Lower lobe of right lung (tissue), 2 donors: ENCODE data around the gene ESRRG. TPM values are rescaled to one million over a fixed set of nuclear protein-coding genes. Genes with fewer than 3 reads are reported as not detected.

ENCODE experiments used
- ATAC-seq, 2 donors: fragments of 200-7000 bp; cut with Tn5 transposase; one replicate each; pipeline ENCODE4 v1.9.1; 2020 to 2022; ENCODE audit warnings: mild to moderate bottlenecking in 2 of 2, moderate library complexity in 2 of 2
- DNase-seq: peaks from one replicate; pipeline ENCODE4 v3.0.0-alpha.2; 2020
- H3K27ac ChIP-seq: fragments of 200-600 bp; one replicate; pipeline ENCODE4 v1.8.0; 2022
- H3K27me3 ChIP-seq: fragments of 200-600 bp; one replicate; pipeline ENCODE4 v1.8.0; 2022; ENCODE audit warnings: low read depth
- H3K36me3 ChIP-seq: fragments of 200-600 bp; one replicate; pipeline ENCODE4 v1.8.0; 2022; ENCODE audit warnings: mild to moderate bottlenecking
- H3K4me1 ChIP-seq: fragments of 200-600 bp; one replicate; pipeline ENCODE4 v1.8.0; 2022
- H3K4me3 ChIP-seq: fragments of 200-600 bp; one replicate; pipeline ENCODE4 v1.8.0; 2022; ENCODE audit warnings: mild to moderate bottlenecking
- H3K9me3 ChIP-seq: fragments of 200-600 bp; one replicate; pipeline ENCODE4 v1.8.0; 2022
- intact Hi-C: fragments of 100-400 bp; cut with DNase I; formaldehyde crosslinking; loops from one replicate; pipeline ENCODE4 v1.11.0; 2022
- total RNA-seq: library from RNA; stranded (reverse); fragmentation: NEBNext Ultra II Directional; extraction: Animal tissue kit (Norgen Biotek cat#: 25700); gene quantifications from one replicate; pipeline ENCODE4 v1.2.1, GENCODE V29; 2021
- TF ChIP-seq, protein P1 (sequence below): fragments of 200-600 bp; IDR thresholded peaks from one replicate; pipeline ENCODE4 v1.8.0; 2022; ENCODE audit warnings: antibody characterized with exemption, mild to moderate bottlenecking
- donor health status: DM: no; HTN: yes; CAD: no; lungs with severe emphysema.

ESRRG gene
- total RNA-seq, 1 donor from 2014 or later: 1.9 TPM

DNA sequence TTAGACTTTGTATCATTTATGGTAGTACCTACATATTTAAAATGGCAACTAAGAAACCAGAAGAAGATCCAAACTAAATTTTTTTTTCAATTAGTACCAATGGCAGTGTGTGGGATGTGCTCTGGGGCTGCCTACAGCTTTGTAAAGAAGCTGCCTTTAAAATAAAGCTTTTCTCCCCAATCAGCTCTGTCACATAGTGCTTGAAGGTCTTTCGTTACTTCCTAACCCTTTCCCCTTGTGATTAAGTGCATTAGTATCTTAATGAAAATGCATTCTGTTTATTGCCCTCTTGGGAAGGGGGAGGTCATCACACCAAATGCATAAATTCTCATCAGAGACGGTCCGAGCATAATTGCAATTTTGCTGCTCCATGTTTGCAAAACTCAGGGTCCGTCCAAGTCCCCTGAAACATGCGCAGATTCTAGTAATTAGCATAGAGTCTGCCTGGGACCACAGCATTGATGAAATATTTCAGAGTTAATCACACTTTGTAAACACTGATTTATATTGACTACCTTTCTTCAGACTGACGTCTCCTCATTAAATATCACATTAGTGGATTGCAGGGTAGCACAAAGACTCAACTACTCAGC is 71.3 kb downstream of the ESRRG start:
- DNase-seq: no peak
- ATAC-seq: no peak
- H3K27me3 ChIP-seq: no peaks in the 10 kb centered on the region
- no peak overlapping the region for H3K27ac ChIP-seq
- TF ChIP-seq, protein P1, sequence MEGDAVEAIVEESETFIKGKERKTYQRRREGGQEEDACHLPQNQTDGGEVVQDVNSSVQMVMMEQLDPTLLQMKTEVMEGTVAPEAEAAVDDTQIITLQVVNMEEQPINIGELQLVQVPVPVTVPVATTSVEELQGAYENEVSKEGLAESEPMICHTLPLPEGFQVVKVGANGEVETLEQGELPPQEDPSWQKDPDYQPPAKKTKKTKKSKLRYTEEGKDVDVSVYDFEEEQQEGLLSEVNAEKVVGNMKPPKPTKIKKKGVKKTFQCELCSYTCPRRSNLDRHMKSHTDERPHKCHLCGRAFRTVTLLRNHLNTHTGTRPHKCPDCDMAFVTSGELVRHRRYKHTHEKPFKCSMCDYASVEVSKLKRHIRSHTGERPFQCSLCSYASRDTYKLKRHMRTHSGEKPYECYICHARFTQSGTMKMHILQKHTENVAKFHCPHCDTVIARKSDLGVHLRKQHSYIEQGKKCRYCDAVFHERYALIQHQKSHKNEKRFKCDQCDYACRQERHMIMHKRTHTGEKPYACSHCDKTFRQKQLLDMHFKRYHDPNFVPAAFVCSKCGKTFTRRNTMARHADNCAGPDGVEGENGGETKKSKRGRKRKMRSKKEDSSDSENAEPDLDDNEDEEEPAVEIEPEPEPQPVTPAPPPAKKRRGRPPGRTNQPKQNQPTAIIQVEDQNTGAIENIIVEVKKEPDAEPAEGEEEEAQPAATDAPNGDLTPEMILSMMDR: no peak
- intact Hi-C loops: no loop called here
- H3K9me3 ChIP-seq: no peaks in the 10 kb centered on the region
- no peaks in the 10 kb centered on the region for H3K36me3 ChIP-seq
- H3K4me3 ChIP-seq: no peak overlapping the region
- H3K4me1 ChIP-seq: no peaks in the 10 kb centered on the region

DNA sequence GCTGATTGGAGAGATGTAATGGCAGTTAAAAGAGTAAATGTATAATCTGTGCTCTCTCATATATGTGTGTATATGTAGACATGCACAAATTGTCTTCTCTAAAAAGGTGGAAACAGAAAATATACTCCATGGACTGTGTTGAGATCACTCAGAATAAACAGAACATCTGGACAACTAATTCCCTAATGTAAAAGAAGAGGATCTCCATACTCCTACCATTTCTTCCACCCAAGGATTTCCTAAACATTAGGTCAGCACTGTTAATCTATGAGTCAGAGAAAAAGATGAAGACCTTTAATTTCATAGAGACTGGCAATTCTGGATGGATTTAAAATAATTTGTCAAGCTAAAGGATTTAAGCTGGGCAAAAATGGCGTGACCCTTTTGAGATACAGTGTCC is 80.1 kb downstream of the ESRRG start:
- Histone ChIP-seq H3K27ac (no peak overlapping the region), H3K27me3 (no peaks in the 10 kb centered on the region), H3K9me3 (no peaks in the 10 kb centered on the region), H3K4me1 (no peaks in the 10 kb centered on the region), H3K4me3 (no peak overlapping the region), H3K36me3 (no peaks in the 10 kb centered on the region)
- DNase-seq: no peak
- ATAC-seq: no peak
- intact Hi-C loops: no loop called here
- TF ChIP-seq, protein P1: no peak

DNA sequence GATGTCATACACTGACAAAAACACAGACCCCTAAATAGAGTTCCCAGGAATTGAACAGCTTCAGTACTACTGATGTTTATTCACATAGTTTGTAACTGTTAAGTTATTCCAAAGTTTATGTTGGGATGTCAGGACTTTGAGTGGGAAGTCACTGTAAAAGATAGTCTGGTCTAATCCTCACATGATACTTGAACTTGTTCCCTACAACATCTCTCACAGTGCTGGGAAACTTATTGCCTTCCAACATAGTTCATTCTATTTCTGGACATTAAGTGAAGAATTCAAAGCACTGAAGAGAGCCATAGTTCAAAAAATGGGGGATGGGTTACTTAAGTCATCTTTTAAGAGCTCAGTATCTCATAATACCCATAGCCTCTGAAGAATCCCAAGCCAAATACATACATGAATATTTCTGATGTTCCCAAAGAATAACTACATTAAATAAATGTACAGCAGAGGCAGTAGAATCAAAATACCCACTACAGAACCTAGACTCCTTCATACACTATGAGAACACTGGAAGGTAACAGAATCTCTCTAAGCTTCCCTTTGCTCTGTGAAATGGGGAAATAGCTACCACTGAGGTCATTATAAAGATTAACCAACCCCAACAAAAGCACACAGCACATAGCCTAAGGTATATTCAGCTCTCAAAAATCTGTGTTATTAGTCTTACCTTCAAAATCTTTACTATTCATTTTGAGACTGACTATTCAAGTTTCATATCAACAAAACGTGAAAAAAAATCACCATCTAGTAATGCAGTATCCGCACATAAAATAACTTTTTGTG is 81.4 kb downstream of the ESRRG start:
- no peak for DNase-seq
- H3K4me1 ChIP-seq: no peaks in the 10 kb centered on the region
- no peak overlapping the region for H3K4me3 ChIP-seq
- TF ChIP-seq, protein P1: no peak
- no peak overlapping the region for H3K27ac ChIP-seq
- intact Hi-C loops: no loop called here
- no peak for ATAC-seq
- H3K27me3 ChIP-seq: no peaks in the 10 kb centered on the region
- no peaks in the 10 kb centered on the region for H3K9me3 ChIP-seq
- H3K36me3 ChIP-seq: no peaks in the 10 kb centered on the region

DNA sequence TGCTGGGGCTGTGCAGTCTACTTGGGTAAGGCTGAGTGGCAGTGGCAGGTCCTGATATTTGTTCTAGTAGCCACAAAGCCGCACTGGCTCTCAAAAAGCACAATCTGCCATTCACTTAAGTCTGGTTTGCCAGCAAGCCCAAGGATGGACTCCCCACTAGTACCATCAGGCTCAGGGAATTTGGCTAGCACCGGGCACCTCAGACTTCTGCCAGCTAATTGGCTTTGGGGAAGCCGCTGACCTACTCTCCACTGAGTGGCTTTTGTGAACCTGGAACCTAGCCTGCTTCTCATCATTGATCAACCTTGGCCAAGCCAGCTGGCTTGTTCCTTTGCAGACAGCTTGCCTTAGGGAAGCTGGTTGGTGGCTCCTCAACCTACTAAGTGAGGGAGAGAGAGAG is 83.1 kb downstream of the ESRRG start:
- TF ChIP-seq, protein P1: no peak
- intact Hi-C loops: no loop called here
- no peaks in the 10 kb centered on the region for H3K4me1 ChIP-seq
- H3K4me3 ChIP-seq: no peak overlapping the region
- H3K27ac ChIP-seq: no peak overlapping the region
- H3K27me3 ChIP-seq: no peaks in the 10 kb centered on the region
- DNase-seq: no peak
- ATAC-seq: no peak
- H3K36me3 ChIP-seq: no peaks in the 10 kb centered on the region
- no peaks in the 10 kb centered on the region for H3K9me3 ChIP-seq

DNA sequence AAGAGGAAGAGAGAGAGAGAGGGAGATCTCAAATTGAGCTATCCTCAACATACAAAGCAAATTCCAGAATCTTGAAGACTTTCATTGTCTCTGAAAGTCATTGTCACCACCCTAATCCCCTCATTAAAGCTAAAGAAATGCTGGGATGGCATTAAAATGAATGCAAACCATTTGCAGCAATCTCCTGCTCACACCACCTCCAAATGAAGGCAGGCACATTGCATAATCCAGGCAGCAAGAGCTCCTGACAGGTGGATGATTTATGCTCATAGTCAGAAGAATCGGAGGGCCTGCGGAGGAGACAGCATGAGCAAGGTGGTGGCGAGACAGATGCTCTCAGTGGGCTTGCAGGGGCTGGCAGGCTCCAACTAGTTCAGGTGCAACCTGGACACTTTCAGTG is 90.2 kb downstream of the ESRRG start:
- no peak for ATAC-seq
- no peaks in the 10 kb centered on the region for H3K9me3 ChIP-seq
- no peaks in the 10 kb centered on the region for H3K36me3 ChIP-seq
- H3K4me1 ChIP-seq: no peaks in the 10 kb centered on the region
- intact Hi-C loops: no loop called here
- H3K27ac ChIP-seq: no peak overlapping the region
- H3K4me3 ChIP-seq: no peak overlapping the region
- no peaks in the 10 kb centered on the region for H3K27me3 ChIP-seq
- DNase-seq: no peak
- TF ChIP-seq, protein P1: no peak
